HepG2 (cell line): ENCODE results near the gene GRB7. TPM values are rescaled to one million over a fixed set of nuclear protein-coding genes. Genes with fewer than 3 reads are reported as not detected.

Experiments used
- CCDC6 ChIP-seq: sonication (generic); formaldehyde crosslinking; IDR thresholded peaks from 2 replicates; pipeline ENCODE4 v1.8.1; 2022; ENCODE audit warnings: mild to moderate bottlenecking, missing genetic modification reagents, moderate library complexity
- EP300 ChIP-seq, 3 experiments: sonication (generic) in 1 of 3; formaldehyde crosslinking in 1 of 3; IDR thresholded peaks; 2 replicates each; pipeline versions ENCODE4 v1.5.1 to v1.6.1; 2011 to 2020; ENCODE audit warnings: low read depth in 2 of 3, low read length in 2 of 3, borderline replicate concordance in 1 of 3, improper control_type of control experiment in 1 of 3, mild to moderate bottlenecking in 1 of 3, missing genetic modification reagents in 1 of 3, moderate library complexity in 1 of 3
- GTF3A ChIP-seq: sonication (generic); formaldehyde crosslinking; conservative IDR thresholded peaks from 2 replicates; pipeline ENCODE4 v1.4.0; 2020; ENCODE audit warnings: mild to moderate bottlenecking, missing genetic modification reagents
- HMG20B ChIP-seq: conservative IDR thresholded peaks from 2 replicates; pipeline ENCODE4 v1.6.1; 2016; ENCODE audit warnings: missing genetic modification reagents, missing compliant biosample characterization
- HNRNPL ChIP-seq: fragments of 200-400 bp; formaldehyde crosslinking; IDR thresholded peaks from 2 replicates; pipeline ENCODE4 v1.6.1; 2017; ENCODE audit warnings: mild to moderate bottlenecking, low read depth, low read length
- KAT2B ChIP-seq: fragments of 150-350 bp; IDR thresholded peaks from 2 replicates; pipeline ENCODE4 v1.6.1; 2014; ENCODE audit warnings: low read depth, low read length, borderline replicate concordance
- KAT7 ChIP-seq: IDR thresholded peaks from 2 replicates; pipeline ENCODE4 v1.6.1; 2018; ENCODE audit warnings: borderline replicate concordance, missing compliant biosample characterization
- KDM6A ChIP-seq: IDR thresholded peaks from 2 replicates; pipeline ENCODE4 v1.6.1; 2016; ENCODE audit warnings: low read depth
- MED13 ChIP-seq: sonication (generic); formaldehyde crosslinking; IDR thresholded peaks from 2 replicates; pipeline ENCODE4 v1.5.0; 2020; ENCODE audit warnings: missing genetic modification reagents
- ONECUT2 ChIP-seq: sonication (generic); formaldehyde crosslinking; IDR thresholded peaks from 2 replicates; pipeline ENCODE4 v1.4.0; 2020; ENCODE audit warnings: missing genetic modification reagents
- SATB2 ChIP-seq: sonication (generic); formaldehyde crosslinking; IDR thresholded peaks from 2 replicates; pipeline ENCODE4 v1.5.0; 2020; ENCODE audit warnings: missing genetic modification reagents
- TGIF2 ChIP-seq: IDR thresholded peaks from 2 replicates; pipeline ENCODE4 v1.6.1; 2016; ENCODE audit warnings: control low read depth, missing compliant biosample characterization
- ZNF124 ChIP-seq: sonication (generic); formaldehyde crosslinking; IDR thresholded peaks from 2 replicates; pipeline ENCODE4 v1.4.0; 2020; ENCODE audit warnings: missing genetic modification reagents
- ZNF468 ChIP-seq: sonication (generic); formaldehyde crosslinking; IDR thresholded peaks from 2 replicates; pipeline ENCODE4 v1.8.0; 2022; ENCODE audit warnings: mild to moderate bottlenecking, moderate library complexity, missing genetic modification reagents
- ZSCAN29 ChIP-seq: sonication (generic); formaldehyde crosslinking; conservative IDR thresholded peaks from 2 replicates; pipeline ENCODE4 v1.4.0; 2020; ENCODE audit warnings: mild to moderate bottlenecking, missing genetic modification reagents
- polyA plus RNA-seq, 8 experiments: library from polyadenylated mRNA; depleted of rRNA in 3 of 8; stranded (reverse) in 7 of 8; unstranded in 1 of 8; fragments of >200 nt; fragmentation: Illumina TruSeq in 4 of 8; extraction: Trizol in 4 of 8; gene quantifications; 2 replicates each; pipeline versions ENCODE4 v1.2.1 to v1.2.3, GENCODE V29; 2011 to 2016; ENCODE audit warnings: low read depth in 4 of 8, missing spikeins in 1 of 8, mixed read lengths in 1 of 8; ENCODE audit not compliant: insufficient read depth in 1 of 8
- total RNA-seq, 5 experiments: library from RNA; depleted of rRNA; stranded (reverse); fragments of >200 nt; fragmentation: Illumina TruSeq; extraction: Trizol; gene quantifications; 2 replicates each; pipeline ENCODE4 v1.2.3, GENCODE V29; 2016; ENCODE audit warnings: low read depth in 1 of 5
- TF ChIP-seq, protein P1 (sequence below): sonication (generic); formaldehyde crosslinking; IDR thresholded peaks from 2 replicates; pipeline ENCODE4 v1.8.0; 2022; ENCODE audit warnings: mild to moderate bottlenecking, missing genetic modification reagents
- TF ChIP-seq, protein P2 (sequence below): IDR thresholded peaks from 2 replicates; pipeline ENCODE4 v1.6.1; 2016; ENCODE audit warnings: missing biosample characterization, missing genetic modification reagents, low read depth
- TF ChIP-seq, protein P3 (sequence below): sonication (generic); formaldehyde crosslinking; IDR thresholded peaks from 2 replicates; pipeline ENCODE4 v1.8.1; 2023; ENCODE audit warnings: mild to moderate bottlenecking, missing genetic modification reagents
- TF ChIP-seq, protein P4 (sequence below): sonication (generic); IDR thresholded peaks from 2 replicates; pipeline ENCODE4 v1.6.1; 2016; ENCODE audit warnings: low read depth, borderline replicate concordance
- TF ChIP-seq, protein P5 (sequence below): sonication (generic); formaldehyde crosslinking; IDR thresholded peaks from 2 replicates; pipeline ENCODE4 v1.9.0; 2021; ENCODE audit warnings: missing genetic modification reagents, borderline replicate concordance

The GRB7 gene
- total and polyA plus RNA-seq, 2 of the 13 experiments (the other 11 are each of a cell fraction or from before 2014, with no cell fraction given), result 60.2 to 77.7 TPM

DNA sequence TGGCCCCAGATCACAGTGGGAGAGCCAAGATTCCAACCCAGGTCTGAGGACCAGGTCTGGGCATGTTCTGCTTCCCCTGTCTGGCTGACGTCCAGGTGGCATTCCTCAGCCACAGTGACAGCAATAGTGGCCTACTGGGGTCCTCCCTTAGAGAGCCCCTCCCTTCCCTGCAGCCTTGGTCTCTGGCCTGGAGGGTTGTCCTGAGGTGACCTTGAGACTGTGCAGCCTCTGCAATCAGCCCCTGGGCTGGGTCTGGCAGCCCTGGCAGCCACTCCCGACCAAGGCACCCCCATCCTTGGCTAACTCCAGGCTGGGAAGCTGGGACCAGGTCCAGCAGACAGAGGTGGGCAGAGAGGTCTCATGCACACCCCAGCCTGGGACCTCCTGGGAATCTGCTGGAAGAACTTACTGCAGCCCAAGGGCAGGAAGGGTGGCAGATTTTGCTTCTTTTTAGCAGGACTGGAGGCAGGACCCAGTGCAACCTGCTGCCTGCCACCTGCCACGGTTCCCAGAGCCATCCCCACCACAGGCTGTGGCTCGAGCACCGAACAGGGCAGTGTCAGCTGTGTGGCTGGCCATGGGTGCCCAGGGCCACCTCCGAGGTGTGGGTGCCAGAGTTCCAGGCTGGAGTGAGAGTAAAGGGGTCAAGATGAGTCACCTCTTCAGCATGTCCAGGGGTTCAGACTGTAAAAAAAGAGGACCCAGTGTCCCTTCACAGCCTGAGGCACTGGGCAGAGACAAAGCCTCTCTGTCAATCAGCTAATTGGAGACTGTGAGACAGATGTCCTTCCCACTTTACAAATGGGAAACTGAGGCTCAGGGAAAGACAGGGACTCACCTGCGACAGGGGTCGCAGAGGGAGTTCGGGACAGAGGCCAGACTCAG is 12.6 kb downstream of the GRB7 start (continued):
- TF ChIP-seq CCDC6 (no peak), ONECUT2 (CRISPR knock-in tag) (no peak), HNRNPL (peak; percentile 87), ZNF124 (no peak), MED13 (CRISPR knock-in tag) (peak; percentile 34; the same call in 1 of the 2 replicates), KDM6A (peak; percentile 45; the same call in 1 of the 2 replicates), ZNF468 (CRISPR knock-in tag) (no peak), KAT2B (no peak), HMG20B (CRISPR knock-in tag) (no peak), EP300 (IDR thresholded peaks at IDR 0.05; ENCODE audit: low read depth in 2 of 2, low read length in 2 of 2) (peak in 1 of 2 experiments; percentile 74; a peak in 2 of 4 replicates), EP300 (CRISPR knock-in tag; IDR thresholded peaks at IDR 0.05; ENCODE audit: borderline replicate concordance) (peak; percentile 78), GTF3A (0 out of 2 replicates have a peak, but pooled peaks have one; percentile 57), KAT7 (CRISPR knock-in tag) (no peak), TGIF2 (CRISPR knock-in tag) (peak; percentile 31; the same call in 1 of the 2 replicates), ZSCAN29 (CRISPR knock-in tag) (no peak), SATB2 (CRISPR knock-in tag) (no peak)
- TF ChIP-seq, protein P1, sequence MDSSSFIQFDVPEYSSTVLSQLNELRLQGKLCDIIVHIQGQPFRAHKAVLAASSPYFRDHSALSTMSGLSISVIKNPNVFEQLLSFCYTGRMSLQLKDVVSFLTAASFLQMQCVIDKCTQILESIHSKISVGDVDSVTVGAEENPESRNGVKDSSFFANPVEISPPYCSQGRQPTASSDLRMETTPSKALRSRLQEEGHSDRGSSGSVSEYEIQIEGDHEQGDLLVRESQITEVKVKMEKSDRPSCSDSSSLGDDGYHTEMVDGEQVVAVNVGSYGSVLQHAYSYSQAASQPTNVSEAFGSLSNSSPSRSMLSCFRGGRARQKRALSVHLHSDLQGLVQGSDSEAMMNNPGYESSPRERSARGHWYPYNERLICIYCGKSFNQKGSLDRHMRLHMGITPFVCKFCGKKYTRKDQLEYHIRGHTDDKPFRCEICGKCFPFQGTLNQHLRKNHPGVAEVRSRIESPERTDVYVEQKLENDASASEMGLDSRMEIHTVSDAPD (CRISPR knock-in tag), result no peak
- TF ChIP-seq, protein P2, sequence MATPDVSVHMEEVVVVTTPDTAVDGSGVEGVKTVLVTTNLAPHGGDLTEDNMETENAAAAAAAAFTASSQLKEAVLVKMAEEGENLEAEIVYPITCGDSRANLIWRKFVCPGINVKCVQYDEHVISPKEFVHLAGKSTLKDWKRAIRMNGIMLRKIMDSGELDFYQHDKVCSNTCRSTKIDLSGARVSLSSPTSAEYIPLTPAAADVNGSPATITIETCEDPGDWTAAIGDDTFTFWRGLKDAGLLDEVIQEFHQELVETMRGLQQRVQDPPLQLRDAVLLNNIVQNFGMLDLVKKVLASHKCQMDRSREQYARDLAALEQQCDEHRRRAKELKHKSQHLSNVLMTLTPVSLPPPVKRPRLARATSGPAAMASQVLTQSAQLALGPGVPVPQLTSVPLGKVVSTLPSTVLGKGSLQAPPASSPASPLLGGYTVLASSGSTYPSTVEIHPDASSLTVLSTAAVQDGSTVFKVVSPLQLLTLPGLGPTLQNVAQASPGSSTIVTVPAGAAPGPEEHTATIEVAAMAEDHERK (CRISPR knock-in tag), result no peak
- TF ChIP-seq, protein P3, sequence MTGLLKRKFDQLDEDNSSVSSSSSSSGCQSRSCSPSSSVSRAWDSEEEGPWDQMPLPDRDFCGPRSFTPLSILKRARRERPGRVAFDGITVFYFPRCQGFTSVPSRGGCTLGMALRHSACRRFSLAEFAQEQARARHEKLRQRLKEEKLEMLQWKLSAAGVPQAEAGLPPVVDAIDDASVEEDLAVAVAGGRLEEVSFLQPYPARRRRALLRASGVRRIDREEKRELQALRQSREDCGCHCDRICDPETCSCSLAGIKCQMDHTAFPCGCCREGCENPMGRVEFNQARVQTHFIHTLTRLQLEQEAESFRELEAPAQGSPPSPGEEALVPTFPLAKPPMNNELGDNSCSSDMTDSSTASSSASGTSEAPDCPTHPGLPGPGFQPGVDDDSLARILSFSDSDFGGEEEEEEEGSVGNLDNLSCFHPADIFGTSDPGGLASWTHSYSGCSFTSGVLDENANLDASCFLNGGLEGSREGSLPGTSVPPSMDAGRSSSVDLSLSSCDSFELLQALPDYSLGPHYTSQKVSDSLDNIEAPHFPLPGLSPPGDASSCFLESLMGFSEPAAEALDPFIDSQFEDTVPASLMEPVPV, result 0 out of 2 replicates have a peak, but pooled peaks have one; percentile 21
- TF ChIP-seq, protein P4, sequence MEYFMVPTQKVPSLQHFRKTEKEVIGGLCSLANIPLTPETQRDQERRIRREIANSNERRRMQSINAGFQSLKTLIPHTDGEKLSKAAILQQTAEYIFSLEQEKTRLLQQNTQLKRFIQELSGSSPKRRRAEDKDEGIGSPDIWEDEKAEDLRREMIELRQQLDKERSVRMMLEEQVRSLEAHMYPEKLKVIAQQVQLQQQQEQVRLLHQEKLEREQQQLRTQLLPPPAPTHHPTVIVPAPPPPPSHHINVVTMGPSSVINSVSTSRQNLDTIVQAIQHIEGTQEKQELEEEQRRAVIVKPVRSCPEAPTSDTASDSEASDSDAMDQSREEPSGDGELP, result peak; percentile 19; the same call in 1 of the 2 replicates
- TF ChIP-seq, protein P5, sequence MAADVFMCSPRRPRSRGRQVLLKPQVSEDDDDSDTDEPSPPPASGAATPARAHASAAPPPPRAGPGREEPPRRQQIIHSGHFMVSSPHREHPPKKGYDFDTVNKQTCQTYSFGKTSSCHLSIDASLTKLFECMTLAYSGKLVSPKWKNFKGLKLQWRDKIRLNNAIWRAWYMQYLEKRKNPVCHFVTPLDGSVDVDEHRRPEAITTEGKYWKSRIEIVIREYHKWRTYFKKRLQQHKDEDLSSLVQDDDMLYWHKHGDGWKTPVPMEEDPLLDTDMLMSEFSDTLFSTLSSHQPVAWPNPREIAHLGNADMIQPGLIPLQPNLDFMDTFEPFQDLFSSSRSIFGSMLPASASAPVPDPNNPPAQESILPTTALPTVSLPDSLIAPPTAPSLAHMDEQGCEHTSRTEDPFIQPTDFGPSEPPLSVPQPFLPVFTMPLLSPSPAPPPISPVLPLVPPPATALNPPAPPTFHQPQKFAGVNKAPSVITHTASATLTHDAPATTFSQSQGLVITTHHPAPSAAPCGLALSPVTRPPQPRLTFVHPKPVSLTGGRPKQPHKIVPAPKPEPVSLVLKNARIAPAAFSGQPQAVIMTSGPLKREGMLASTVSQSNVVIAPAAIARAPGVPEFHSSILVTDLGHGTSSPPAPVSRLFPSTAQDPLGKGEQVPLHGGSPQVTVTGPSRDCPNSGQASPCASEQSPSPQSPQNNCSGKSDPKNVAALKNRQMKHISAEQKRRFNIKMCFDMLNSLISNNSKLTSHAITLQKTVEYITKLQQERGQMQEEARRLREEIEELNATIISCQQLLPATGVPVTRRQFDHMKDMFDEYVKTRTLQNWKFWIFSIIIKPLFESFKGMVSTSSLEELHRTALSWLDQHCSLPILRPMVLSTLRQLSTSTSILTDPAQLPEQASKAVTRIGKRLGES, result no peak
